Measurements from ENCODE around the gene ZDHHC14. TPM values are rescaled to one million over a fixed set of nuclear protein-coding genes. Genes with fewer than 3 reads are reported as not detected.
"Not testable (repeated sequence)": the region's sequence is repeated elsewhere in the genome, so short reads cannot be mapped to it uniquely, and the experiment has no call there.

ZDHHC14 gene
- total RNA-seq, 1 donor from 2014 or later = 1.8 TPM

DNA sequence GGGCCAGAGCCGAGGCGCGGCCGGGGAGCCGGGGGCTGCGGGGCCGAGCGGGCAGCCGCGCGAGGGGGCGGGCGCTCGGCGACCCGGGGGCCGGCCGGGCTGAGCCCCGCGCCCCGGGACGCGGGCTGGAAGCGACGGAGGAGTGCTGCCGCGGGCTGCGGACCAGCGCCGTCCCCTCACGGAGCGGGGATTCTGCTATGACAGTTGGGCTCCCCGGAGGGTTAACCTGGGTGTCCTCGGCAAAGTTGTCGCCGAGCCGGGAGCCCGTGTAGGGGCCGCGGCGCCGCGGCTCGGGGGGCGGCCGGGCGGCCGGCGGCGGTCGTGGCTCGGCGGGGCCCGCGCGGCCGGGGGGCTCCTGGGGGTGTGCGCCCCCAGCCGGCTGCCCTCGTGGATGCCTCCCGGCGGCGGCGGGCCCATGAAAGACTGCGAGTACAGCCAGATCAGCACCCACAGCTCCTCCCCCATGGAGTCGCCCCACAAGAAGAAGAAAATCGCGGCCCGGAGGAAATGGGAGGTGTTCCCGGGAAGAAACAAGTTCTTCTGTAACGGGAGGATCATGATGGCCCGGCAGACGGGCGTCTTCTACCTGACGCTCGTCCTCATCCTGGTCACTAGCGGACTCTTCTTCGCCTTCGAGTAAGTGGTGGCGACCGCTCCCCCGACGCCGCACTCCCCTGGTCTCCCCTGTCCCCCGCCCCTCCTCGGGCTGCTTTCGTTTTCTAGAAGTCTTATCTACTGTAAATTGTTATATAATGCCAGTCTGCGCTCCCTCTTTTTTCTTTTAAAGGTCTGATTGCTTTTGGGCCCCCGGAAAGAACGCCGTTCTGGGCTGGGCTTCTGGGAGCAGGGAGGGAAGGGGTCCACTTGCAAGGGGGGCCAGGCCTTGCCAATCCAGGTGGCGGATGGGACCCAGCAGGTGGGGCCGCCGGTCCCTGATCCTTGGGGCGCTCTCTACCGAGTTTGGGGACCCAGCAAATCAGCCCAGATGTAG, 936 bp downstream of the ZDHHC14 start:
- H3K36me3 ChIP-seq (ENCODE audit: control insufficient read depth, insufficient read depth, low read length) = no peaks in the 10 kb centered on the region
- TF ChIP-seq, protein P1, sequence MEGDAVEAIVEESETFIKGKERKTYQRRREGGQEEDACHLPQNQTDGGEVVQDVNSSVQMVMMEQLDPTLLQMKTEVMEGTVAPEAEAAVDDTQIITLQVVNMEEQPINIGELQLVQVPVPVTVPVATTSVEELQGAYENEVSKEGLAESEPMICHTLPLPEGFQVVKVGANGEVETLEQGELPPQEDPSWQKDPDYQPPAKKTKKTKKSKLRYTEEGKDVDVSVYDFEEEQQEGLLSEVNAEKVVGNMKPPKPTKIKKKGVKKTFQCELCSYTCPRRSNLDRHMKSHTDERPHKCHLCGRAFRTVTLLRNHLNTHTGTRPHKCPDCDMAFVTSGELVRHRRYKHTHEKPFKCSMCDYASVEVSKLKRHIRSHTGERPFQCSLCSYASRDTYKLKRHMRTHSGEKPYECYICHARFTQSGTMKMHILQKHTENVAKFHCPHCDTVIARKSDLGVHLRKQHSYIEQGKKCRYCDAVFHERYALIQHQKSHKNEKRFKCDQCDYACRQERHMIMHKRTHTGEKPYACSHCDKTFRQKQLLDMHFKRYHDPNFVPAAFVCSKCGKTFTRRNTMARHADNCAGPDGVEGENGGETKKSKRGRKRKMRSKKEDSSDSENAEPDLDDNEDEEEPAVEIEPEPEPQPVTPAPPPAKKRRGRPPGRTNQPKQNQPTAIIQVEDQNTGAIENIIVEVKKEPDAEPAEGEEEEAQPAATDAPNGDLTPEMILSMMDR (IDR thresholded peaks at IDR 0.05; ENCODE audit: insufficient read depth, low read length, severe bottlenecking) = peak; percentile 9
- FAIRE-seq = no peak
- H3K4me3 ChIP-seq (ENCODE audit: low read depth, low read length) = peak overlapping the region; percentile 85
- DNase-seq (ENCODE audit: low read depth) = peak; percentile 32
- no peaks in the 10 kb centered on the region for H3K27me3 ChIP-seq (ENCODE audit: control insufficient read depth, insufficient read depth, low read length)

DNA sequence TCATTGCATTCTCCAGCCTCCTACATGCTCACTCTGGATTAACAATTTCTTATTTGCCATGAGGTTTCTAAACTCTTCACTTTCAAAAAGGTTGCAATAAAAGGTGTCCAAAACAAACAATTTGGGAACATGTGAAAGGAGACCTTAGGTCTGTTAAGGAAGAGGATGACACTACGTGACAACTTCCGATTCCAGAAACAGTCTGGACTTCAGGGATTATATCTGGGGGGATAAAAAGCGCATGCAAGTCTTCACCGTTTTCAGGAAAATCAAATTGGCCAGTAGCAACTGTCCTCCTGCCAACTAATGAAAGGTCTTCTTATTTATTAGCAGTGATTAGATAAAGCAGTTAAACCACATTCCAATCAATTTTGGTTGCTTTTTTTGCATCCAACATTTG, 1.8 kb downstream of the ZDHHC14 start:
- DNase-seq (ENCODE audit: low read depth) (no peak), FAIRE-seq (no peak)
- TF ChIP-seq, protein P1 (IDR thresholded peaks at IDR 0.05; ENCODE audit: insufficient read depth, low read length, severe bottlenecking) = no peak
- H3K36me3 ChIP-seq (ENCODE audit: control insufficient read depth, insufficient read depth, low read length) = no peaks in the 10 kb centered on the region
- H3K27me3 ChIP-seq (ENCODE audit: control insufficient read depth, insufficient read depth, low read length) = no peaks in the 10 kb centered on the region
- peak overlapping the region; percentile 85 for H3K4me3 ChIP-seq (ENCODE audit: low read depth, low read length)

DNA sequence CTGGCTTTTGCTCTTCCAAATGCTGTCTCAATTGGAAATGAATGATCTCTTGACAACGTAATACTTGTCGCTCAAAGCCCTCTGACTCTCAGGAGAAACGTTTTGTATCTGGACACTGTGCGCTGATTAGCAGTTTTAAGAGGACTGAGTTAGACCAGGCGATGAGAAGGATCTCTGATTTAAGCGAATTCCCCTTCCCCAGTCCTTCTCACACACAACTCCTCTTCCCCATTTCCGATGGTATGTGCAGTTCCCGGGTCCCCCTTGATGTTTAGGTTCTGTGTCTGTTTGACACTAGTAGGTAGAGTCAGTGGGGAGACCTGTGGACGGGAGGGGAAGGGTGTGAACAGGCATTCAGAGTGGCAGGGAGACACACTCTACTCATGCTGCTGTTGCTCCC, 2.5 kb downstream of the ZDHHC14 start:
- H3K36me3 ChIP-seq (ENCODE audit: control insufficient read depth, insufficient read depth, low read length) = no peaks in the 10 kb centered on the region
- FAIRE-seq (no peak), DNase-seq (ENCODE audit: low read depth) (no peak)
- no peak overlapping the region for H3K4me3 ChIP-seq (ENCODE audit: low read depth, low read length)
- TF ChIP-seq, protein P1 (IDR thresholded peaks at IDR 0.05; ENCODE audit: insufficient read depth, low read length, severe bottlenecking) = no peak
- H3K27me3 ChIP-seq (ENCODE audit: control insufficient read depth, insufficient read depth, low read length) = no peaks in the 10 kb centered on the region

DNA sequence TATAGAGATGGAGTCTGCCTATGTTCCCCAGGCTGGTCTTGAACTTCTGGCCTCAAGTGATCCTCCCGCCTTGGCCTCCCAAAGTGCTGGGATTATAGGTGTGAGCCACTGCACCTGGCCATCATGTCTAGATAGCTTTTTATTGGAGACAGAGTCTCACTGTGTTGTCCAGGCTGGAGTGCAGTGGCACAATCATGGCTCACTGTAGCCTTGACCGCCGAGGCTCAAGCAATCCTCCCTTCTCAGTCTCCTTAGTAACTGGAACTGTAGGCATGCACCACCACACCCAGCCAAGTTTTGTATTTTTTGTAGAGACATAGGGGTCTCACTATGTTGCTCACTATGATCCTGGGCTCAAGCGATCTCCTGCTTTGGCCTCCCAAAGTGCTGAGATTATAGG, 4.0 kb downstream of the ZDHHC14 start:
- H3K36me3 ChIP-seq (ENCODE audit: control insufficient read depth, insufficient read depth, low read length); H3K4me3 ChIP-seq (ENCODE audit: low read depth, low read length); FAIRE-seq; DNase-seq (ENCODE audit: low read depth); H3K27me3 ChIP-seq (ENCODE audit: control insufficient read depth, insufficient read depth, low read length): not testable (repeated sequence)

DNA sequence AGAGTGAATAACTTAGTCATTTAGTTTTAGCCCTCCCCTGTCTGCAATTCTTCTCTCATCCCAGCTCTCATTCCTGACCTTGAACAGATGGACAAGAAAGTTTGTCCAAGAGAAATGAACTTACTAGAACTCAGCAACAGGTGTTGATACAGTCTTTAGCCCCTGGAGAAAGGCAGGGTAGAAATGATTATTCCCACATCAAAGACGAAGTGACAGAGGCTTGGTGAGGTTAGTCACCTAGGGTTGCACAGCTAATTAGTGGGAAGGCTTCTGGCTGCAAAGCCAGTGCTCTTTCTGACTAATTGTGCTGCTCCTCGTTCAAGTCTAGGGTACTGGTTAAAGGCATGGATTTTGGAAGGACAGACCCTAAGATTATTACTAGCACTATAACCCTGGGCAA, 4.5 kb downstream of the ZDHHC14 start:
- TF ChIP-seq, protein P1 (IDR thresholded peaks at IDR 0.05; ENCODE audit: insufficient read depth, low read length, severe bottlenecking) = no peak
- H3K27me3 ChIP-seq (ENCODE audit: control insufficient read depth, insufficient read depth, low read length) = no peaks in the 10 kb centered on the region
- FAIRE-seq = no peak
- no peaks in the 10 kb centered on the region for H3K36me3 ChIP-seq (ENCODE audit: control insufficient read depth, insufficient read depth, low read length)
- no peak for DNase-seq (ENCODE audit: low read depth)
- H3K4me3 ChIP-seq (ENCODE audit: low read depth, low read length) = no peak overlapping the region

DNA sequence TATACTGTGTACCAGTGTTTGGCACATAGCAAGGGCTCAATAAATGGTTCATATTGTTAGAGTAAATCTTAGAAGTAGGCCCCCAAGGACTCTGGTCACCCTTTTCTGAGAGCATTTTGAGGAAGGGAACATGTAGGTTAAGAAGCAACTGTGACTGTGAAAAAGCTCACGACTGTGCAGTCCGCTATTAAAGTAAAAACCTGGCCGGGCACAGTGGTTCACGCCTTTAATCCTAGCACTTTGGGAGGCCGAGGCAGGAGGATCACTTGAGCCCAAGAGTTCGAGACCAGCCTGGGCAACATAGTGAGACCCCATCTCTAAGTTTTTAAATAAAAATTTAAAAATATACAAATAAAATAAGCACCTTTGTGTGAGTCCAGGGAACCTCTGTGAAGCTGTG, 5.0 kb downstream of the ZDHHC14 start:
- Histone ChIP-seq H3K27me3 (ENCODE audit: control insufficient read depth, insufficient read depth, low read length) (no peaks in the 10 kb centered on the region), H3K36me3 (ENCODE audit: control insufficient read depth, insufficient read depth, low read length) (no peaks in the 10 kb centered on the region), H3K4me3 (ENCODE audit: low read depth, low read length) (no peak overlapping the region)
- FAIRE-seq (no peak), DNase-seq (ENCODE audit: low read depth) (no peak)
- TF ChIP-seq, protein P1 (IDR thresholded peaks at IDR 0.05; ENCODE audit: insufficient read depth, low read length, severe bottlenecking) = no peak

Data from bronchial epithelial cell (primary cell).